D721Med (cell line): ENCODE measurements around the gene FGF19.

Experiments used
- DNase-seq: peaks from one replicate; pipeline ENCODE4 v3.0.0; 2011; ENCODE audit warnings: low spot score; ENCODE audit not compliant: insufficient read length
- FAIRE-seq: peaks from 2 replicates; lab custom pipeline; 2011; peaks lifted over from hg19 to GRCh38; lab: Jason Lieb, UNC
- CTCF ChIP-seq: IDR thresholded peaks from 2 replicates; pipeline ENCODE4 v1.5.1; 2012; ENCODE audit warnings: mild to moderate bottlenecking, control low read depth; ENCODE audit not compliant: insufficient read depth; ENCODE audit errors: missing control alignments

Gene FGF19

GRCh38 chr11:69730500-69730899 lies 26.7 kb upstream of the FGF19 start:
- TF ChIP-seq CTCF = no peak
- DNase-seq = no peak
- FAIRE-seq = no peak

- TF ChIP-seq CTCF = no peak
- no peak for DNase-seq
- FAIRE-seq = no peak
Measured at GRCh38 chr11:69729252-69729651, 25.4 kb upstream of the FGF19 start.

GRCh38 chr11:69727266-69727665 lies 23.4 kb upstream of the FGF19 start:
- DNase-seq = no peak
- no peak for TF ChIP-seq CTCF
- no peak for FAIRE-seq

- FAIRE-seq (no peak), DNase-seq (no peak)
- TF ChIP-seq CTCF = no peak
Measured at GRCh38 chr11:69726481-69726880, 22.7 kb upstream of the FGF19 start.

GRCh38 chr11:69726019-69726418 lies 22.2 kb upstream of the FGF19 start:
- DNase-seq (no peak), FAIRE-seq (no peak)
- TF ChIP-seq CTCF = no peak

GRCh38 chr11:69721745-69722144 lies 17.9 kb upstream of the FGF19 start:
- FAIRE-seq = no peak
- DNase-seq = no peak
- TF ChIP-seq CTCF = no peak

GRCh38 chr11:69721106-69721505 lies 17.3 kb upstream of the FGF19 start:
- DNase-seq (no peak), FAIRE-seq (no peak)
- no peak for TF ChIP-seq CTCF
